Islet of Langerhans (tissue), 1 donor: Measurements from ENCODE around the gene FUBP1.
A peak's percentile ranks its signal among the peaks of the same experiment; 100 is the strongest.
"Not testable (repeated sequence)": the region's sequence is repeated elsewhere in the genome, so short reads cannot be mapped to it uniquely, and the experiment has no call there.

Experiments
- FAIRE-seq: peaks from one replicate; lab custom pipeline; 2011; peaks lifted over from hg19 to GRCh38; lab: Jason Lieb, UNC

The FUBP1 gene, protein sequence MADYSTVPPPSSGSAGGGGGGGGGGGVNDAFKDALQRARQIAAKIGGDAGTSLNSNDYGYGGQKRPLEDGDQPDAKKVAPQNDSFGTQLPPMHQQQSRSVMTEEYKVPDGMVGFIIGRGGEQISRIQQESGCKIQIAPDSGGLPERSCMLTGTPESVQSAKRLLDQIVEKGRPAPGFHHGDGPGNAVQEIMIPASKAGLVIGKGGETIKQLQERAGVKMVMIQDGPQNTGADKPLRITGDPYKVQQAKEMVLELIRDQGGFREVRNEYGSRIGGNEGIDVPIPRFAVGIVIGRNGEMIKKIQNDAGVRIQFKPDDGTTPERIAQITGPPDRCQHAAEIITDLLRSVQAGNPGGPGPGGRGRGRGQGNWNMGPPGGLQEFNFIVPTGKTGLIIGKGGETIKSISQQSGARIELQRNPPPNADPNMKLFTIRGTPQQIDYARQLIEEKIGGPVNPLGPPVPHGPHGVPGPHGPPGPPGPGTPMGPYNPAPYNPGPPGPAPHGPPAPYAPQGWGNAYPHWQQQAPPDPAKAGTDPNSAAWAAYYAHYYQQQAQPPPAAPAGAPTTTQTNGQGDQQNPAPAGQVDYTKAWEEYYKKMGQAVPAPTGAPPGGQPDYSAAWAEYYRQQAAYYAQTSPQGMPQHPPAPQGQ

GRCh38 chr1:77978969-77979876 lies at the start of gene FUBP1:
Gene FUBP1, minus strand, starts transcription at chr1:77979072. Its CDS starts 68 bp downstream, at chr1:77979004.
- no peak for FAIRE-seq

GRCh38 chr1:78021134-78021533 lies 42.3 kb upstream of the FUBP1 start:
- not testable (repeated sequence) for FAIRE-seq

GRCh38 chr1:78019024-78019423 lies 40.2 kb upstream of the FUBP1 start:
- FAIRE-seq: no peak

- FAIRE-seq: no peak
Measured at GRCh38 chr1:78015148-78015547, 36.3 kb upstream of the FUBP1 start.

- FAIRE-seq: no peak
Measured at GRCh38 chr1:78011050-78011449, 32.2 kb upstream of the FUBP1 start.

GRCh38 chr1:78009836-78010235 lies 31.0 kb upstream of the FUBP1 start:
- FAIRE-seq: no peak

DNA sequence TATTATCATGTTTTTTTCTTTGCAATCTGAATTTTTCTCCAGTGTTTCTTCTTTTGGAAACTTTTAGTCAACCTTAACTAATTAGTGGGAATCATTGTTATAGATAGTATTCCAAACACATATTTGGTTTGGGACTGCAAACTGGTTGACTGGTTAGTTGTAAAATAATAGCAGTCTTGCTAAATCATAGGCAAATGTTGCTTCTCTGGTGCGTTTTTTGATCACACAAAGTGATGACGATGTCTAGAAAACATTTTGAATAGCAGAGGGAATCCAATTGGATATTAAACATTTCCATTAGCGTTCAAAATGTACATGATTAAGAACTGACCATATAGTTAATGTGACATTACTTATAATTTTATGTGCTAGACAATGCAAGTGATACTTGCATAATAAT lies 30.4 kb upstream of the FUBP1 start:
- no peak for FAIRE-seq

DNA sequence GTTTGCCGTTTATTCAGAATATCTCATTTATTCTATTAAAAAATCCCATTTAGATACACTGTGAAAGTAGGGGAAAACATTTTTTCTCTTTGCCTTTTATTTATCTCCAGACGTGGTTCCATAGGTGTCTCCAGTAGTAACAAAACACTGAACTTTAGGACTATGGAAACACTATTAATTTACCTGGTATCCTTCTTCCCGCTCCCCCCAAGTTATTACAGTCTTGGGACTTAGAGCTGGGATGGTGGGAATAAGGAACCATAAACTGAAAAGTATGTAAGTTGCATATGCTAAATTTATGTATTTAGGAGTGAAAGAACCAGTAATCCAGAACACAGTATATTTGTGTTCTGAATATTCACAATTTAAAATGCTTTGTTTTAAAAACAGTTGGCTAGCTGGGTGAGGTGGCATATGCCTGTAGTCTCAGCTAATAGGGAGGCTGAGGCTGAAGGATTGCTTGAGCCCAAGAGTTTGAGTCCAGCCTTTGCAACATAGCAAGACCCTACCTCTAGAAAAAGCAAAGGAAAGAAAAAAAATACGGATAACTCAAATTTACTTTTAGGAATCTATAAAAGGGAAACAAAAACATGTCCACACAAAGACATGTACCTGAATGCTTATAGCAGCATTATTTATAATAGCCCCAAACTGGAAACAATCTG lies 28.9 kb upstream of the FUBP1 start:
- no peak for FAIRE-seq

DNA sequence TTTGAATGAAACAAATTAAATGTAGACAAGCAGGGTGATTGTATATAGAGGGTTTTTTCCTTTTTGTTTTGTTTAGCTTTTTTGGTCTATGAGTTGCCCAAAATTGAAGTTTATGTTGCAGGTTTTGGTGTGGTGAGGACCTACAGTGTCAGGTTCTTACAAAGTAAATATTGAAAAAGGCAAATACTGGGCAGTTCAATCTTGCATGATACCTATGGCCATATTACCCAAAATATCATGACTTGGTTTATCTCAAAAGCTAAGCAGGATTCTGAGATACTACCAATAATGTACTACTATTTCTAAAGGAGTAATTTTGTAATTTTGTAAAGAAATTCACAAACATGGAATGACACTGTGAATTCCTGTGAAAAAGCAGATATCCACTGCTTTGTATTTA lies 27.6 kb upstream of the FUBP1 start:
- no peak for FAIRE-seq

- FAIRE-seq: peak; percentile 86
Measured at GRCh38 chr1:78005755-78006154, 26.9 kb upstream of the FUBP1 start.

DNA sequence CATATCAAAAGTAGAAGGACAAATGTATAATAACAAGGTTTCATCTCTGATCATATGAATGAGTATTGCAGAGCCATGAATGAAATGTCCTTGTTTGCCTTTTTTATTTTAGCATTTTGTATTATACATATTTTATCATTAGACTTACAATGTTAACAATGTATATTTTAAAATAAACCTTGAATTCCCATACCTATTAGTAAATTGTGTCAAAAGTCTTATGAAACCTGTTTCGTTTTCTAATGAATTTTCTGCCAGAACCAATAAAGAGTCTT lies 26.5 kb upstream of the FUBP1 start:
- no peak for FAIRE-seq

DNA sequence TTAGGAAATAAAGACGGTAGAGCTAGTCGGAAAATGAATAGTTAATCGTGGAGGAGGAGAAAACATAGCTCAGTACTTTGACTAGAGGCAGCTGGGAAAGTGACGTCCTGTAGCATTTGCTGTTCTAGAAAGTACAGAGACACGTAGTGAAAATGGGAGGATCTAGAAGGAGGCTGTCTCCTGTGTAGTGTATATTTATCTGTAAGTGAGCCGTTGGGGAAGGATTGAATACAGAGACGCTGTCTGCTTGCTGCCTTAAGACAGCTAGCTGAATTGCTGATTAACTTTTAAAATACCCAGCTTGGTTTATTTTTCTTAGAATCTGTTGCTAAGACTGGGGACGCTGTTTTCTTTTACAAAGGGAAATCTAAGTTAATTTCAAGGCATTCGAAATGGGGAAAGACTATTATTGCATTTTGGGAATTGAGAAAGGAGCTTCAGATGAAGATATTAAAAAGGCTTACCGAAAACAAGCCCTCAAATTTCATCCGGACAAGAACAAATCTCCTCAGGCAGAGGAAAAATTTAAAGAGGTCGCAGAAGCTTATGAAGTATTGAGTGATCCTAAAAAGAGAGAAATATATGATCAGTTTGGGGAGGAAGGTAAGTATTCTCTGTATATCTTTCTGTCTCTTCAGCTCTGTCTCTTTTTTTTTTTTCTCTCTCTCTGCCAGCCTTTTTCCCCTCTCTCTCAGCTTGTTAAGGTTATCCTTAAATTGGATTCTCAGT lies 26.0 kb upstream of the FUBP1 start, which contains the start of gene DNAJB4:
TSS of gene DNAJB4 (plus strand) at position 221 of the 729 bp plus-strand sequence. CDS start at position 393, 172 bp downstream.
- peak; percentile 96 for FAIRE-seq

GRCh38 chr1:78003882-78004718 lies 25.2 kb upstream of the FUBP1 start:
- FAIRE-seq: no peak

DNA sequence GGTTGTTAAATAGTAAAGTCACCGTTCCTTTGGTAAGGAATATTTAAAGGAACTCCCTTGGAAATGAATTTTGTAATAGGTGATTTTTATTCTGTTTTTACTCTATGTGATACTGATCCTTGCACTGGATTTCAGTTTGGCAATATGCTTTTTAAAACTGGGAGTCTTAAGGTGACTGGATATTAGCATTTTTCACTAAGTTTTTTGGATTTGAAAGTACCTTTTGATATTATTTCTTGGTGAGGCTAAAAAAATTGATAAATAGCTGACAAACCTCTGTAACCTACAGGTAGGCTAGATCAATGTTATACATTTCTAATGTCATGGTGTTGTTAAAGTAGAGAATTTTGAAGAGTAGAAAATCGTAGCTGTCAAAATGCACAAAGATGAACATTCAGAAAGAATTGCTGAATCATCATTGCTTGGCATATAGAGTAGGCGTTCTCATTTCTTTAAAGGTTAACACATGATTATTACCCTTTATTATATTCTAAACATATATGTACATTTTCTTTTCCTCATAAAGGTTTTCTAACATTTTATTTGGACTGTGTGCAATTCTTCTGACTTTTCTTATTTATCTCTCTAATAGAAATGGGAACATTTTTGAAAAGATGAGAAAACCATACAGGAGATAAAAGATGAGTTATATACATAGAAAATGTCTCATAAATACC lies 24.3 kb upstream of the FUBP1 start:
- FAIRE-seq: peak; percentile 49

GRCh38 chr1:78000536-78000935 lies 21.7 kb upstream of the FUBP1 start:
- not testable (repeated sequence) for FAIRE-seq

DNA sequence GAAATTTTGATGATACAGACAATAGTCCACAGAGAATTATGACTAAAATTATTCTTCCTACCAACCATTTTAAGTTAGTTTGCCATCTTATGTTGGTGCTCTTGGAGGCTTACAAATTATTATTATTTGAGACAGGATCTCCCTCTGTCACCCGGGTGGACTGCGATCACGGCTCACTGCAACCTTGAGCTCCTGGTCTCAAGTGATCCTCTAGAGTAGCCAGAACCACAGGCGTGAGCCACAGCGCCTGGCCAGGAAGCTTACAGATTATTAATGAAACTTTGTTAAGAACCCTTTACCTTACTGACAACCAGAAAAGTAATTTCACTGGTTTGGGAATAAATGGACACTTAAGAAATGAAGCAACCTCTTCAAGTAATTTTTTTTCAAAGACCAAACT lies 17.9 kb upstream of the FUBP1 start:
- FAIRE-seq: no peak

- no peak for FAIRE-seq
Measured at GRCh38 chr1:77994117-77994705, 15.3 kb upstream of the FUBP1 start.

- FAIRE-seq: peak; percentile 56
Measured at GRCh38 chr1:77991638-77992037, 12.8 kb upstream of the FUBP1 start.

- FAIRE-seq: no peak
Measured at GRCh38 chr1:77990629-77991204, 11.8 kb upstream of the FUBP1 start.
